PC-9 (cell line): ENCODE data around the gene RNU5B-1. TPM values are rescaled to one million over a fixed set of nuclear protein-coding genes. Genes with fewer than 3 reads are reported as not detected.

Source experiments
- BruUV-seq: library from RNA; stranded (reverse); fragments of 400-500 nt; replicated peaks from 2 replicates; lab custom pipeline; 2021; lab: Mats Ljungman, UMichigan
- CTCF ChIA-PET: fragments of 300-600 bp; sonication (Branson Sonifier 250); formaldehyde crosslinking; loops from one replicate; lab custom pipeline; 2022; ENCODE audit warnings: antibody characterized with exemption; lab: Charles Lee
- POLR2A ChIA-PET: fragments of 300-600 bp; sonication (Branson Sonifier 250); formaldehyde crosslinking; loops from one replicate; lab custom pipeline; 2022; ENCODE audit warnings: antibody characterized with exemption; ENCODE audit not compliant: unreplicated experiment; lab: Charles Lee
- DNase-seq, 2 experiments: peaks; one replicate each; pipeline versions ENCODE4 v3.0.0 to v3.0.0-alpha.2; 2015 to 2022; ENCODE audit warnings: mixed read lengths in 1 of 2
- H2AFZ ChIP-seq: fragments of 200-600 bp; sonication (generic); 2 replicates; pipeline ENCODE4 v1.8.1; 2017; ENCODE audit warnings: antibody characterized with exemption
- H3F3A ChIP-seq: fragments of 200-600 bp; sonication (generic); 2 replicates; pipeline ENCODE4 v1.8.1; 2017; ENCODE audit warnings: antibody characterized with exemption, mild to moderate bottlenecking, low read depth; ENCODE audit not compliant: insufficient read depth
- H3K27ac ChIP-seq: fragments of 200-600 bp; sonication (generic); 2 replicates; pipeline ENCODE4 v1.6.1; 2016; ENCODE audit warnings: mixed run types
- H3K27me3 ChIP-seq: fragments of 200-600 bp; sonication (generic); 2 replicates; pipeline ENCODE4 v1.6.1; 2016; ENCODE audit warnings: low read depth, mixed run types; ENCODE audit not compliant: insufficient read depth
- H3K36me3 ChIP-seq: fragments of 200-600 bp; sonication (generic); 2 replicates; pipeline ENCODE4 v1.6.1; 2016; ENCODE audit warnings: low read depth, mixed run types
- H3K4me1 ChIP-seq: fragments of 200-600 bp; sonication (generic); replicated peaks from 2 replicates; pipeline ENCODE4 v1.6.1; 2016; ENCODE audit warnings: mixed run types; ENCODE audit not compliant: insufficient read depth
- H3K4me2 ChIP-seq: fragments of 200-600 bp; sonication (generic); 2 replicates; pipeline ENCODE4 v1.6.1; 2017; ENCODE audit warnings: mixed run types
- H3K4me3 ChIP-seq: fragments of 200-600 bp; sonication (generic); 2 replicates; pipeline ENCODE4 v1.6.1; 2016; ENCODE audit warnings: mixed run types
- H3K79me2 ChIP-seq: fragments of 200-600 bp; sonication (generic); 2 replicates; pipeline ENCODE4 v1.6.1; 2017; ENCODE audit warnings: low read depth, mixed run types
- H3K9me2 ChIP-seq: fragments of 200-600 bp; sonication (generic); 2 replicates; pipeline ENCODE4 v1.8.1; 2017; ENCODE audit warnings: mild to moderate bottlenecking; ENCODE audit not compliant: insufficient read depth
- H3K9me3 ChIP-seq: fragments of 200-600 bp; sonication (generic); 2 replicates; pipeline ENCODE4 v1.8.1; 2016; ENCODE audit warnings: low read depth; ENCODE audit not compliant: insufficient read depth
- H4K20me1 ChIP-seq: fragments of 200-600 bp; sonication (generic); 2 replicates; pipeline ENCODE4 v1.8.1; 2017; ENCODE audit not compliant: insufficient read depth
- EZH2 ChIP-seq: fragments of 200-600 bp; sonication (generic); IDR thresholded peaks from 2 replicates; pipeline ENCODE4 v1.8.0; 2017; ENCODE audit warnings: antibody characterized with exemption, low read depth
- intact Hi-C: fragments of 100-400 bp; cut with micrococcal nuclease; formaldehyde crosslinking; loops from one replicate; pipeline ENCODE4 v1.10.0; 2022; ENCODE audit not compliant: unreplicated experiment
- total RNA-seq: library from RNA; stranded (reverse); gene quantifications from 2 replicates; pipeline ENCODE4 v1.2.3, GENCODE V29; 2021
- TF ChIP-seq, protein P1 (sequence below): fragments of 200-600 bp; sonication (generic); conservative IDR thresholded peaks from 2 replicates; pipeline ENCODE4 v1.6.1; 2017; ENCODE audit warnings: mixed run types, antibody characterized with exemption, mild to moderate bottlenecking, moderate library complexity

The RNU5B-1 gene
- total RNA-seq, 1 experiment from 2014 or later, result not detected

DNA sequence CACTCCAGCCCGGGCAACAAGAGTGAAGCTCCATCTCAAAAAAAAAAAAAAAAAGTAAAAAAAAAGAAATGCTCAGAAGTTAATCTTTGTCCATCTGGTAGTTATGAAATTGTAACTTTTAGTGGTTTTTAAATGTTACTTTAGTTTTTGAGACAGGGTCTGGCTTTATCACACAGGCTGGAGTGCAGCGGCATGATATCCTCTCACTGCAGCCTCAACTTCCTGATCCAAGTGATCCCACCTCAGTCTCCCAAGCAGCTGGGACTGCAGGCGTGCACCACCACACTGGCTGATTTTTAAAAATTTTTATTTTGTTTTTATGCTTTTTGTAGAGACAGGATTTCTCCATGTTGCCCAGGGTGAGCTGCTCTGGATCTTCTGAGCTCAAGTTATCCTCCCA lies 1.3 kb downstream of the RNU5B-1 start:
- H3K27ac ChIP-seq, result no peak overlapping the region
- H3K4me3 ChIP-seq, result no peak overlapping the region
- no peaks in the 10 kb centered on the region for H3K79me2 ChIP-seq
- BruUV-seq, result no TSS peak
- no peak overlapping the region for H3K4me2 ChIP-seq
- peaks cover 9% of the 10 kb centered on the region; the same call in 1 of the 2 replicates for H3K4me1 ChIP-seq
- ChIA-PET CTCF (interaction anchor here (0.7 to 1.5 kb wide), 2 partner anchors 13 to 20 kb away, joined by 6 to 7 read pairs; no protein-coding TSS in a partner anchor), POLR2A (interaction anchor here (1.7 kb wide), 1 partner anchor 120 kb away, joined by 32 read pairs; the partner anchor contains the start of gene CLPX)
- intact Hi-C loops, result loop anchor here (2.0 kb wide), 2 partner anchors 121 to 273 kb away; partner anchors contain the start of gene CLPX
- H3K27me3 ChIP-seq, result no peaks in the 10 kb centered on the region
- H3K9me2 ChIP-seq, result no peaks in the 10 kb centered on the region
- no peaks in the 10 kb centered on the region for H3K9me3 ChIP-seq
- TF ChIP-seq, protein P1, sequence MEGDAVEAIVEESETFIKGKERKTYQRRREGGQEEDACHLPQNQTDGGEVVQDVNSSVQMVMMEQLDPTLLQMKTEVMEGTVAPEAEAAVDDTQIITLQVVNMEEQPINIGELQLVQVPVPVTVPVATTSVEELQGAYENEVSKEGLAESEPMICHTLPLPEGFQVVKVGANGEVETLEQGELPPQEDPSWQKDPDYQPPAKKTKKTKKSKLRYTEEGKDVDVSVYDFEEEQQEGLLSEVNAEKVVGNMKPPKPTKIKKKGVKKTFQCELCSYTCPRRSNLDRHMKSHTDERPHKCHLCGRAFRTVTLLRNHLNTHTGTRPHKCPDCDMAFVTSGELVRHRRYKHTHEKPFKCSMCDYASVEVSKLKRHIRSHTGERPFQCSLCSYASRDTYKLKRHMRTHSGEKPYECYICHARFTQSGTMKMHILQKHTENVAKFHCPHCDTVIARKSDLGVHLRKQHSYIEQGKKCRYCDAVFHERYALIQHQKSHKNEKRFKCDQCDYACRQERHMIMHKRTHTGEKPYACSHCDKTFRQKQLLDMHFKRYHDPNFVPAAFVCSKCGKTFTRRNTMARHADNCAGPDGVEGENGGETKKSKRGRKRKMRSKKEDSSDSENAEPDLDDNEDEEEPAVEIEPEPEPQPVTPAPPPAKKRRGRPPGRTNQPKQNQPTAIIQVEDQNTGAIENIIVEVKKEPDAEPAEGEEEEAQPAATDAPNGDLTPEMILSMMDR, result no peak
- no peak for TF ChIP-seq EZH2
- no peak overlapping the region for H2AFZ ChIP-seq
- H3K36me3 ChIP-seq, result no peaks in the 10 kb centered on the region
- peaks cover 19% of the 10 kb centered on the region; the same call in 1 of the 2 replicates for H3F3A ChIP-seq
- DNase-seq, result no peak
- H4K20me1 ChIP-seq, result no peaks in the 10 kb centered on the region

DNA sequence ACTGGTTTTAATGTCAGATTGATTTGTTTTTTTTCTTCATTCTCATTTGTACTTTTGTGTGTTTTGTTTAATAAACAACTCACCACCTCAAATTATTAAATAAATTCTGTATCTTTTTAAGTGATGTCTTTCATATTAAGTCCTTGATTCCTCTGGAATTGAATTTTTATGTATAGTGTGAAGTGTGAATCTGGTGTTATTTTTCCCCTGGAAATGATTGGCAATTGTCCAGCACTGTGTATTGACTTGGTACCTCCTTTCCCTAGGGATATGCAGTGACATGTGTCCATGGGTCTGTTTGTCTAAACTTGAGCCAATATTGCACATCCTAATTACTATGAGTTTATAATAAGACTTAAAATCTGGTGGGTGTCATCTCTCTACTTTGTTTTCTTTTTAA lies 2.1 kb downstream of the RNU5B-1 start:
- Histone ChIP-seq H3K27ac (no peak overlapping the region), H3K9me2 (no peaks in the 10 kb centered on the region), H3K27me3 (no peaks in the 10 kb centered on the region), H3F3A (peaks cover 19% of the 10 kb centered on the region; the same call in 1 of the 2 replicates), H4K20me1 (no peaks in the 10 kb centered on the region), H3K36me3 (no peaks in the 10 kb centered on the region), H3K4me2 (no peak overlapping the region), H2AFZ (no peak overlapping the region), H3K9me3 (no peaks in the 10 kb centered on the region), H3K4me1 (peaks cover 9% of the 10 kb centered on the region; the same call in 1 of the 2 replicates), H3K79me2 (no peaks in the 10 kb centered on the region), H3K4me3 (no peak overlapping the region)
- BruUV-seq, result no TSS peak
- ChIA-PET POLR2A (no interaction called here), CTCF (no interaction called here)
- intact Hi-C loops, result no loop called here
- DNase-seq, result no peak
- TF ChIP-seq, protein P1, result no peak
- TF ChIP-seq EZH2, result no peak

DNA sequence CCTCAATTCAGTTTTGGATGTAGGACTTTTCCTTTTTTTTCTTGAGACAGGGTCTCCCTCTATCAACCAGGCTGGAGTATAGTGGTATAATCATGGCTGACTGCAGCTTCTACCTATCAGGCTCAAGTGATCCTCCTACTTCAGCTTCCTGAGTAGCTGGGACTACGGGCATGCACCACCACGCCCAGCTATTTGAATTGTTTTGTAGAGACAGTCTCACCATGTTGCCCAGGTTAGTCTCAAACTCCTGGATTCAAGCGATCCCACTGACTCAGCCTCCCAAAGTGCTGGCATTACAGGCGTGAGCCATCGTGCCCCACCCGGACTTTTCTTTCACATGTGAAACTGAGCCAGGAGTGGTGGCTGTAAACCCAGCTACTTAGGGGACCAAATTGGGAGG lies 3.5 kb downstream of the RNU5B-1 start:
- Histone ChIP-seq H3K9me3 (no peaks in the 10 kb centered on the region), H3K4me3 (no peak overlapping the region), H3F3A (peaks cover 19% of the 10 kb centered on the region; the same call in 1 of the 2 replicates), H3K79me2 (no peaks in the 10 kb centered on the region), H2AFZ (no peak overlapping the region), H3K27ac (no peak overlapping the region), H4K20me1 (no peaks in the 10 kb centered on the region), H3K4me2 (no peak overlapping the region), H3K36me3 (no peaks in the 10 kb centered on the region), H3K9me2 (no peaks in the 10 kb centered on the region), H3K27me3 (no peaks in the 10 kb centered on the region), H3K4me1 (peaks cover 9% of the 10 kb centered on the region; the same call in 1 of the 2 replicates)
- ChIA-PET CTCF (interaction anchor here (0.7 kb wide), 1 partner anchor 80 kb away, joined by 4 read pairs; no protein-coding TSS in a partner anchor), POLR2A (no interaction called here)
- no TSS peak for BruUV-seq
- DNase-seq, result no peak
- no peak for TF ChIP-seq EZH2
- TF ChIP-seq, protein P1, result no peak
- intact Hi-C loops, result no loop called here
